ENCODE measurements around the gene RFTN1.
A peak's percentile ranks its signal among the peaks of the same experiment; 100 is the strongest.

The RFTN1 gene

GRCh38 chr3:16528581-16528993 is 15.1 kb upstream of the RFTN1 start:
- DNase-seq = no peak

- DNase-seq = no peak
These were observed 14.6 kb upstream of the RFTN1 start for GRCh38 chr3:16528106-16528505.

DNA sequence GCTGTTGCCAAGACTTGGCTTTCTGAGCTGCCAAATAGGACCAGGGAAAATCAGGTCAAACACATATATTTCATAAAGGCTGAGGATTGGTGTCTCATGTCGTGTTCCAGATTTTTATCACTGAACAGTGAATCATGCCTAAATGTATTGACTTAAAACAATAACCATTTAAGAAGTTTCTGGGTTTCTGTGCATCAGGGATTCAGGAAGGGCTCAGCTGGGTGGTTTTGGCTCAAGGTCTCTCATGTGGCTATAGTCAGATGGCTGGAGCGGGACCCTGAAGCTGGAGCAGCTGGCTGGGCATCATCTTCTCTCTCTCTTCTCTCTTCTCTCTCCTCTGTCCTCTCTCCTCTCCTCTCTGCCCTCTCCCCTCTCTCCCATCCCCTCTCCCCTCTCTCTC is 10.7 kb upstream of the RFTN1 start:
- DNase-seq = no peak

GRCh38 chr3:16523778-16524177 is 10.3 kb upstream of the RFTN1 start:
- no peak for DNase-seq

DNA sequence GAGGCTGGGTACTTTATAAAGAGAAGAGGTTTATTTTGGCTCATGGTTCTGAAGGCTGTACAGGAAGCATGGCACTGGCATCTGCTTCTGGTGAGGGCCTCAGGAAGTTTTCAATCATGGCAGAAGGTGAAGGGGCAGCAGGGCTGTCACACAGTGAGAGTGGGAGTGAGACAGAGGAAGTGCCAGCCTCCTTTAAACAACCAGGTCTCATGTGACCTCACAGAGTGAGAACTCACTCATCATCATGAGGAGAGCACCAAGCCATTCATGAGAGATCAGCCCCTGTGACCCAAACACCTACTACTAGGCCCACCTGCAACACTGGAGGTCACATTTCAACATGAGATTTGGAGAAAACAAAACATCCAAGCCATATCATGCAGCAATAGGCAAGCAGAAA is 9.3 kb upstream of the RFTN1 start:
- DNase-seq = no peak

DNA sequence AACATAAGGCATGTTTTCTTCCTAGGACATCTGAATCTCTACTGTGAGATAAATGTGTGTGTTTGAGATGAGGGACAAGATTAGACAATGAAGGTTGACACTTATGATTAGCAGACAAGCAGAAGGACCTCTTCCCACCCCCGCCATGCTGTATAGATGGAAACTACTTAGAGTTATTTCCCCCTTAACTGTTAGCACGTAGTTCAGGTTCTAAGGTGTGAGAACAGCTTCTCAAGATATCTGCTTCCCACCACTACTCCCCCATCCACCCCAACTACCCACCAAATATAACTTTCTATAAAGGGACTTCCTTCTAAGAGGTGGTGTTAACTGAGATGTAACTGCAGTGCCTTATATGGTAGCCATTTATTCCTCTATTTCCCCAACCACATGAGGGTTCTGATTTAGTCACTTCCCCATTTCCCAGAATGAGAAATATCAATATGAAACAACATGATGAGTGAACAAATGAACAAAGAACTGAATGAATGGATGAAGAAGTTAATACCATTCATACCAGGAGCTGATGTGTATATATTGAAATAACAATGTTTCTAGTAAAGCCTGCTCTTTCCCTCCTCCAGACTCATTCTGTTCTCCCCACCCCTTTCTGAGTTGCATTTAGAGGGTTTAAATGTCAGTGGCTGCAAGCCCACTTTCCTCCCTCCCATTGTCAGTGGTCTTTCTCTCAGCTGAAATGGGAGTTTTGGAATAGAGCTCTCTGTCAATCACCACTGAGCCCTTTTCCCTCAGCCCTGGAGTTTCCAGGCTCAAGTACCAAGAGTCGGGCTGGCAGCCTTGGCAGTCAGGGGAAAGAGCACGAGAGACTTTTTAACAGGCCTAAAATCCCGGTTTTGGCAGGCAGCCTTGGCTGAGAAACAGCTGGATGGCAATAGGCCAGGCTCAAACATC is 7.7 kb upstream of the RFTN1 start:
- DNase-seq = no peak

GRCh38 chr3:16520241-16520969 is 6.9 kb upstream of the RFTN1 start:
- no peak for DNase-seq

DNA sequence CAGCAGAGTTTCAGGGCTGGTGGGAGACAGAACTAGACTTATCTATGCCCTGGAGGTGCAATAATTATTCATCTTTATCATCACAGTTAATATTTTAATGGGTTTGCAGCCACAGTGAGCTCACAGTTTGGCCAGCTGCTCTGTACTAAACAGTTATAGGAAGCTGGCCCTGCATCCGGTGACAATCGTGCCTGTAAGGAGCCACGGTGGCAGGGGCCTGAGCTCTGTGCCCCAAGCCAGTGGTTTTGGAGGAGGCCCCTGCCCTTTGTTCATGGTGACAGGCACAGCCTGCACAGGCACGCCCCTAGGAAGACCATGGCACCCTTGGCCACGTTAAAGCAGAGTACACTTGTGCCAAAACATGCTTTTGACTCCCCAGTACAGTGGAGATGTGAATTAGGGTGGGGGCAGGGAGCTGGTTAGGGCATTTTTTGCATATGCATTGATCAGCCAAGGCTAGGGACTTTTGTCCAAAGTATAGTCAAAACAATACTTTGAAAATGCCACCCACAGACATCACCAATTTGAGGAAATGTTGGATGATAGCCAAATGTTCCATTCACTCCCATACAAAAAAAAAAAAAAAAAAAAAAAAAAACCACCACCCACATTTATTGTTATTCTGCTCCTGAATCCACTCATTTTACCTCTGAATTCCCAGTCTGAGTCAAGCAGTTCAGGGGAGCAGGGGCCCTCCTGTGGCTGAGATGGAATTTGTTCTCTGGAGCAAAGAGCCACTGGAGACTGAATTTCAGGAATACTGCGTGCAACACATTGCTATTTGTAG is 3.4 kb upstream of the RFTN1 start:
- no peak for DNase-seq

GRCh38 chr3:16515885-16516420 is 2.5 kb upstream of the RFTN1 start:
- no peak for DNase-seq

GRCh38 chr3:16514755-16515353 is 1.4 kb upstream of the RFTN1 start:
- DNase-seq = no peak

DNA sequence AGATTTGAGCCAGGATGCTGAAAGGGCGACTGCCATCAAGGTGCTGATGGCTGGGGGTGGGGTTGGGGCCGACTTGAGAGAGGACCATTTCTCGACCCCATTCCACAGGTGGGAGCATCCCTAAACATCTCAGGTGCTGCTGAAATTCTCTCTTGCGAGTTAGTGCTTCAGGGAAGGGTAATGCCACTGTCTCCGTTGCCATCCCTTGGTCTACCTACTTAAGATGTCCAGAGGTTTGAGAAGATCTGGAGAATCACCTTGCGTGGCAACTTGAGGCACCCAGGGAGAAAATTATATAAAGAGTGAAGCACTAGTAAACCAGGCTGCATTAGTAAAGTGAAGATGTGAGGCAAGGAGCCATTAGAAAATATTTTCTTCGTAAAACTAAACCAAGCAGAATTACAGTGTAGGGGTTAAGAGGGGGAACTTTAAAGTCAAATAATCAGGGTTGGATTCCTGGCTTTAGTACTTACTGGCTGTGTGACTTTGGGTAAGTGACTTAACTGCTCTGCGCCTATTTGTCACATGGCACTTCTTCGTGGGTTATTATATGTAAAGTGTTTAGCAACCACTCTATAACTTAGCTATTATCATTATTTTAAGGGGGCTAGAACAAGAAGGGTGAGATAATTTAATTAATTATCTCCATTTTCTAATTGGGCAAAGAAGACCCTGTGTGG is 662 bp upstream of the RFTN1 start:
- DNase-seq = no peak

DNA sequence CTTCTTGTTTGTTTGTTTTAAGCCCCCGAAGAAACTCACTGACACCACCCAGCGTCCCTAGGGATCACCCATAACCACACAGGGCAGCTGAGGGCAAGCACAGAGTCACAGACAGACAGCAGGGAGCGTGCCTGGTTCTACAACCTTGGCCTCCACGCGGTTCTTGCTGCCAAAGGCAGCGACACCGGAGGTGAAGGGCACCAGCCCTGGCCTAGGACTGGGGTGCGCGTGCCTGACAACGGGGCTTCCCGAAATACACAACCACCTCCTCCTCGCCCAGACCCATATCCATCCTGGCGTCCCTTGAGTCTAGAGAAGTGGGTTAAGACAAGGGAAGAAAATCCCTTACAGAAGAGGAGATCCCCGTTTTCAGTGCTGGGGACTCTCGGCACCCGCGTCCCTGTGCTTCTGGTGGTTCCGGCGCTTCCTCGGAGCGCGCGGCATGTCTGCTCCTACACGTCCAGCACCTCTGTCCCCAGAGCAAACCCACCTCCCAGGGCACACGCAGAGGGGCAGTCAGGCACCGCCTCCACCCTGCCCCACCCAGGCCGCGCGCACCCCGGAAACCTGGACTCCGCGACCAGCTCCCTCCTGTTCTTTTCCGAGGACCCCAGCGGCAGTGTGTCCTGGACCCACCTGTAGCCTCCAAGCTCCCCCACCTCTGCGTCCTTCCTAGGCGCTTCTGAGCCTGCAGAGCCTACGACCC is 911 bp downstream of the RFTN1 start:
- DNase-seq = peak; percentile 49

- peak; percentile 56 for DNase-seq
These were observed 1.6 kb downstream of the RFTN1 start for GRCh38 chr3:16511681-16512434.

DNA sequence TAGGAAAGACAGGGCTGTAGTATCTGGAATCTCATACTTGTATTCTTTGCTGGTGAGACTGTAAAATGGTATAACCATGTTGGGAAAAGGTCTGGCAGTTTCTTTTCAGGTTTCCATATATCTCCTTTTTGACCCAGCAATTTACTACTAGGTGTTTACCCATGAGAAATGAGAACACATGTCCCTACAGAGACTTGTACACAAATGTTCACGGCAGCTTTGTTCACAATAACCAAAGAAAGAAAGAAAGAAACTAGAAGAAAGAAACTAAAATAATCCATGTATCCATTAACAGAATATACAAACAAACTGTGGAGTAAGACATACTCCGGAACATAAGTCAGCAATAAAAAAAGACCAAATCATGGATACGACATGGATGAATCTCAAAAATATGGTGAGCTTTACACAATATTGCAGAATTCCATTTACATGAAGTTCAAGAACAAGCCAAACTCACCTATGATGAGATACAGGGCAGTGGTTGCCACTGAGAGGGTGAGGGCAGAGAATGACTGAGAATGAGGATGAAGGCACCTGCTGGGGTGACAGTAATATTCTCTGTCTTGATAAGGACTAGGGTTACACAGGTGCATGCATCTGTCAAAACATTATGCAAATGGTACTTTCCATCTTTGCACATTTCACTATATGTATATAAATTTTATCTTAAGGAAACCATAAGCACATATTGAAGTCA is 2.7 kb downstream of the RFTN1 start:
- DNase-seq = no peak

- DNase-seq = no peak
These were observed 3.5 kb downstream of the RFTN1 start for GRCh38 chr3:16509721-16510619.

DNA sequence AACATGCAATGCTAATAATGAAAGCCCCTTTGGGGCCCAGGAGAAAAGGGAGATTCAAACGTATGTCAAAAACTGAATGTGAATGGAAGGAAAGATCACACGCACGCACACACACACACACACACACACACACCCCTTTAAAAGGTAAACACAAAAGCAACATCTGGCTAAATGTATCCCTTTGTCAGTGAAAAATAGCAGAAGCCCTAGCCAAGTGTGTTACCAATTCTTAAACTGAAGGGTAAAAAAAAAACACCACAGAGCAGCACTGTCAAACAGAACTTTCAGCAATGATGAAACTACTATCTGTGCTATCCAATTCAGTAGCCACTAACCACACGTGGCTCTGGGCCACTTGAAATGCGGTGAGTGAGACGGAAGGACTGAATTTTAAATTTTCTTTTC is 4.9 kb downstream of the RFTN1 start:
- DNase-seq = no peak

GRCh38 chr3:16508243-16508578 is 5.3 kb downstream of the RFTN1 start:
- no peak for DNase-seq

GRCh38 chr3:16507578-16508242 is 5.8 kb downstream of the RFTN1 start:
- no peak for DNase-seq

All from stimulated activated CD4-positive, alpha-beta T cell treated with anti-CD3 and anti-CD28 coated beads, Interleukin-12 subunit alpha, Interleukin-12 subunit beta, amount 100 ng/mL, for 4 hours (primary cell).